ENCODE data around the gene PTMA.
A peak's percentile ranks its signal among the peaks of the same experiment; 100 is the strongest.
"Not testable (repeated sequence)": the region's sequence is repeated elsewhere in the genome, so short reads cannot be mapped to it uniquely, and the experiment has no call there.

PTMA gene

GRCh38 chr2:231696004-231696367 is 12.3 kb upstream of the PTMA start:
- no peak for DNase-seq (ENCODE audit: low read depth)

GRCh38 chr2:231699006-231699405 is 9.3 kb upstream of the PTMA start:
- DNase-seq (ENCODE audit: low read depth) = no peak

- DNase-seq (ENCODE audit: low read depth) = no peak
Observed at GRCh38 chr2:231701456-231702373, 6.6 kb upstream of the PTMA start.

GRCh38 chr2:231704017-231704416 is 4.3 kb upstream of the PTMA start:
- DNase-seq (ENCODE audit: low read depth) = no peak

GRCh38 chr2:231706731-231707624 is 1.3 kb upstream of the PTMA start:
- peak; percentile 97 for DNase-seq (ENCODE audit: low read depth)

- peak; percentile 37 for DNase-seq (ENCODE audit: low read depth)
Observed at GRCh38 chr2:231707625-231707926, 749 bp upstream of the PTMA start.

GRCh38 chr2:231708773-231709635 is 679 bp downstream of the PTMA start:
- peak; percentile 38 for DNase-seq (ENCODE audit: low read depth)

GRCh38 chr2:231709636-231709980 is 1.3 kb downstream of the PTMA start:
- peak; percentile 25 for DNase-seq (ENCODE audit: low read depth)

- peak; percentile 87 for DNase-seq (ENCODE audit: low read depth)
Observed at GRCh38 chr2:231709981-231710798, 1.9 kb downstream of the PTMA start.

GRCh38 chr2:231710799-231711676 is 2.7 kb downstream of the PTMA start:
- DNase-seq (ENCODE audit: low read depth) = no peak

GRCh38 chr2:231711677-231712450 is 3.5 kb downstream of the PTMA start:
- no peak for DNase-seq (ENCODE audit: low read depth)

- DNase-seq (ENCODE audit: low read depth) = not testable (repeated sequence)
Observed at GRCh38 chr2:231712451-231713021, 4.2 kb downstream of the PTMA start.

- not testable (repeated sequence) for DNase-seq (ENCODE audit: low read depth)
Observed at GRCh38 chr2:231713406-231713729, 5.0 kb downstream of the PTMA start.

GRCh38 chr2:231713730-231714638 is 5.7 kb downstream of the PTMA start:
- DNase-seq (ENCODE audit: low read depth) = peak; percentile 79

GRCh38 chr2:231714639-231715498 is 6.5 kb downstream of the PTMA start:
- DNase-seq (ENCODE audit: low read depth) = peak; percentile 84

- DNase-seq (ENCODE audit: low read depth) = no peak
Observed at GRCh38 chr2:231715499-231715837, 7.1 kb downstream of the PTMA start.

- DNase-seq (ENCODE audit: low read depth) = no peak
Observed at GRCh38 chr2:231715988-231716616, 7.8 kb downstream of the PTMA start.
